HCEC 1CT (cell line): ENCODE data around the gene CSF2.

Source experiments
- DNase-seq: peaks from one replicate; pipeline ENCODE4 v3.0.0-alpha.2; 2017

CSF2 gene

DNA sequence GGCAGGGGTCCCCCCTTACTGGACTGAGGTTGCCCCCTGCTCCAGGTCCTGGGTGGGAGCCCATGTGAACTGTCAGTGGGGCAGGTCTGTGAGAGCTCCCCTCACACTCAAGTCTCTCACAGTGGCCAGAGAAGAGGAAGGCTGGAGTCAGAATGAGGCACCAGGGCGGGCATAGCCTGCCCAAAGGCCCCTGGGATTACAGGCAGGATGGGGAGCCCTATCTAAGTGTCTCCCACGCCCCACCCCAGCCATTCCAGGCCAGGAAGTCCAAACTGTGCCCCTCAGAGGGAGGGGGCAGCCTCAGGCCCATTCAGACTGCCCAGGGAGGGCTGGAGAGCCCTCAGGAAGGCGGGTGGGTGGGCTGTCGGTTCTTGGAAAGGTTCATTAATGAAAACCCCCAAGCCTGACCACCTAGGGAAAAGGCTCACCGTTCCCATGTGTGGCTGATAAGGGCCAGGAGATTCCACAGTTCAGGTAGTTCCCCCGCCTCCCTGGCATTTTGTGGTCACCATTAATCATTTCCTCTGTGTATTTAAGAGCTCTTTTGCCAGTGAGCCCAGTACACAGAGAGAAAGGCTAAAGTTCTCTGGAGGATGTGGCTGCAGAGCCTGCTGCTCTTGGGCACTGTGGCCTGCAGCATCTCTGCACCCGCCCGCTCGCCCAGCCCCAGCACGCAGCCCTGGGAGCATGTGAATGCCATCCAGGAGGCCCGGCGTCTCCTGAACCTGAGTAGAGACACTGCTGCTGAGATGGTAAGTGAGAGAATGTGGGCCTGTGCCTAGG is at the start of gene CSF2:
TSS of gene CSF2 (plus strand) at position 559 of the 783 bp plus-strand sequence. CDS start at position 594, 35 bp downstream.
- peak; percentile 50 for DNase-seq

- no peak for DNase-seq
Measured at GRCh38 chr5:132024117-132024435, 49.5 kb upstream of the CSF2 start.

- DNase-seq: no peak
Measured at GRCh38 chr5:132024789-132025402, 48.7 kb upstream of the CSF2 start.

- DNase-seq: no peak
Measured at GRCh38 chr5:132025403-132025971, 48.1 kb upstream of the CSF2 start.

DNA sequence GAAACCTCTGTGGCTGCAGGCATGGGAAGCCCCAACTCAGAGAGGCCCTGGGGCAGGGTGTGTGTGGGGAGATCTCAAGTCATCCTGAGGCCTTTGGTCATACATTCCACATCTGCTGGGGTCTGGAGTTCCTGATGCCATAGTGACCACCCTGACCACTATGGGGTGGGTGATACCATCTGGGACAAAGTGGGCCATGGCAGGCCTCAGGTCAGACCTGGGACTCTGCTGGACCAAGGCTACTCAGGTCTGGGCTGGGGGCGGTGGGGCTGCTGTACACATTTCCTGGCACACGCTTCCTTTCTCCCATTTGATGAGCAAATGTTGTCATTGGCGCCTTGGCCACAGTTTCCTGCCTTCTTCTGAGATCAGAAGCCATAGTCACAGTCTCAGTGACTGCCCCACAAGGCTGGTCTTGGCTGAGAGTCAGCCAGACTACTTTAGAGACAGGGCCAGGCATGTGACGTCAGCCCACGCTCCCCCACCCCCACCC is 47.0 kb upstream of the CSF2 start:
- no peak for DNase-seq

DNA sequence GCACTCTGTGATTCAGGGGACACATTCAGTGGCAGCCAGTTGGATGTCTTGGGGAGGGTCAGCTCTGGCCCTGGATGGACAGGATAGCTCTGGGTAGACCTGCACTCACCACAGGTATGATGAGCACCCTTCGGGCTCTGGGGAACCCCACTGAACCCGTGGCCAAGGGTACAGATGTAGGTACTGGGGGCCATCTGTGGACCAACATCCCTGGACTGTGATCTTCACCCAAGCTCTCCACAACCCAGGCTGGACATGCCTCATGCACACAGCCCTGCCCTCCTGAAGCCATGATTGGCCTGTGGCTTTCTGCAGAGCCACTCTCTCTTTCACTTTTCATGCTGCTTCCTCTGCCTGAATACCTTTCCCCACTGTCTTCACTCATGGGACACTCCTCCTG is 46.6 kb upstream of the CSF2 start:
- DNase-seq: no peak

GRCh38 chr5:132029609-132030330 is 43.8 kb upstream of the CSF2 start:
- no peak for DNase-seq

- no peak for DNase-seq
Measured at GRCh38 chr5:132030610-132031009, 43.0 kb upstream of the CSF2 start.

DNA sequence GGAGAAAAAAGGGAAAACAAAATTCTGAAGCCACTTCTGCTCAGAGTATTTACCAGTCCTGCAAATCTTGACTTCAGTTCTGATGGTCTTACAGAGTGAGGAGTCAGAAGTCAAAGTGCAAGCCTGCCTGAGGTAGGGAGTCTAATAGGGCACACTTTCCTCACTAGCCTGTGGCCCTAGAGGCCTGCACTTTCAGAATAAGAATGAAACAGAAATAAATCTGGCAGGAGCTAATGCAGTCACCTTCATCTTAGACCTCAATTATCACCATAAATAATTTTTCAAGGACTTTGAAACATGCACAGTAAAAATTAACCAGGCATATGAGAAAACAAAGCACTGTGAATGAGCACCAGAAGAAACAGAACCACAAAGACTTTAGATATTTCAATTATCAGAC is 41.4 kb upstream of the CSF2 start:
- no peak for DNase-seq

DNA sequence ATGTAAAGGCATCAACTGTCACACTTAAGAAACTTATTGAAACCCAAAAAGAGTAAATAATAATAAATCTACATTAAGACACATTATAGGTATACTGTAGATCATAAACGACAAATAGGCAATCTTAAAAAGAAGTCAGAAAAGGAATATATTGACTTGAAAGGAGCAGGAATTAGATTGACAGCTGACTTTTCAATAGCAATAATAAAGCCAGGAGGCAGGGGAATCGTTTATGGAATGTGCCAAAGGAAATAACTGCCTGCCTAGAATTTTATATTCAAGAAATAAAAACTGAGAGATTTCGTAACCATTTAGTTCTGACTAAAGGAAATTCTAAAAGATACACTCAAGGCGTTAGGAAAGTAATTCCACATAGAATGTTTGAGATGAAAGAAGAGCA is 40.5 kb upstream of the CSF2 start:
- DNase-seq: no peak

DNA sequence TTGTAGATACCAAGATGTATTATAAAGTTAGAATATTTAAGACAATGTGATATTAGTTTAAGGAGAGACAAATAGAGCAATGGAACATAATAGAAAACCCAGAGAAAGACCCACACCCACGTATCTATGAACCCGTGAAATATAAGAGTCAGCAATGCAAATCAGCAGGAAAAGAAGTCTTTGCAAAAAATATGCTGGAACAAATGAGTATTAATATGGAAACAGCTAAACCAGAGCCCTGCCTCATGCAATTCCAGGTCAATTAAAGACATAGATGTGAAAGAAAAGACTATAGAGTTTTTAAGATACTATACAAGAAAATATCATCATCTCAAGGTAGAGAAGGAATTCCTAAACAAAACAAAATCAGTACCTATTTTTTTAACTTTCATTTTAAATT is 36.2 kb upstream of the CSF2 start:
- DNase-seq: no peak

DNA sequence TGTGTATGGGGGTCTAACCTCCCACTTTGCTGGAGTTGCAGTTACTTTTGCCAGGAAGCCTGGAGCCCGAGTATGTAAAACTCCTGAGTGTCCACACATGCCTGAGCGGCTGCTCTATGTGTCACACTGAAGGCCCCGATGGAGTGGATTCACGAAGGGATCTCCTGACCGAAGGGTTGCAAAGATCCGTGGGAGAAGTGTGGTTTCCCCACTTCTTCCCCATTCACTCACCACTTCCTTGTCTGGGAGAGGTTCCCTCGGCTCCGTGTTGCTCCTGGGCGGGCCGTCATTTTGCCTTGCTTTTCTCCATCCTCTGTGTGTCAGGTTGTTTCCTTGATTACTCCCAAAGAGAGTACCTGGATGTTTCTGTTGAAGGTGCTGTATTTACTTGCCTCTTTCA is 29.4 kb upstream of the CSF2 start:
- DNase-seq: no peak

DNA sequence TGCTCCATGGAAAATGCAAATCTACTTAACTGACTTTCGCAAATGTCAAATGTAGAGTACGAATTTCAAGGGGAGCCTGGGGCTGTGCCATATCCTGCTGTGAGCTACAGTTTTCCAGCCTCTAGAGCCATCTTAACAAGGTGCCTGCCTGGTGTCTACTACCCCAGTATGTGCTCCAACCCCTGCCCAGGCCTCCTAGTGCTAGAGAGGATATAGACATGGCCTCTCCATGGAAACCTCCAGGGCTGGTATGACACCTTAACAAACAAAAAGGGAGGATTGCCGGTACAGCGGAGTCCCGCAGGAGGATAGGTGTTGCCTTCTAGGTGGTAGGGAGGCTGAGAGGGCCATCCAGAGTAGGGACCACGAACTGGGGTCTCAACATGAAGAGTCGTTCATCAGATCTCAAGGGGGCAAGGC is 26.7 kb upstream of the CSF2 start:
- no peak for DNase-seq

DNA sequence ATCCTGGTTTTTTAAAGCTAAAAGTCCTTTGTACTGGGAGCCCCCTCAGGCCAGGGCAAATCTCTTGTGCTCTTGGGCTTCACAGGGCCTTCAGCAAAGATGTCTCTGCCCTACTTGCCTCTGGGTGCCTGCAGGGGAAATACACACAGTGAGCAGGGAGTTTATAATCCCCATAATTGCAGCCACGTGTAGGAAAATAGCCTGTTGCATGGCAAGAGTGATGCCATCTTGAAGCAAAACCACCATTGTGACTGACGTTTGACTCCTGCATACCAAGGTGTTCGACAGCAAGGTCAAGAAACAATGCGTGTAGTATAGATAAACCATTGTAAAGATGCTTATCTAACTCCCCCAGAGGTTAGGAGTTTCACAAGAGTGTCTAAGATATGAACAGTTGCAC is 24.5 kb upstream of the CSF2 start:
- no peak for DNase-seq

GRCh38 chr5:132049559-132049958 is 24.0 kb upstream of the CSF2 start:
- no peak for DNase-seq

DNA sequence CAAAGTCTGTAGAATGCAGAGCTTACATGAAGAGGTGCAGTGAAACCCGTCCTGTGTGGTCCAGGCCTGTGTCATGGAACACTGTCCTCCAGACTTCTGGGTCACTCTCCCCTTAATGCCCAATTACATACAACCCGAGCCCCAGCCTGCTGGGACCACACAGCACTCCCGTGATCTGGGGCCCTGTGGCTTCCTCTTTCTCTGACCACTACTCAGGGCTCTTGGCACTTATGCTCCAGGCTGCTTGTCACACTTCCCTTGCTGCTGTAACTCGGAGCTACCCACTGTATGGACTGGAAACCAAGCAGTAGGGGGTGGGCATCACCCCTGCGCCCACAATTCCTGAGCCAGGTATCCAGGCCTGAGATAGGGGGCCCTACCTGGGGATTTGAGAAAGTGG is 23.5 kb upstream of the CSF2 start:
- no peak for DNase-seq

DNA sequence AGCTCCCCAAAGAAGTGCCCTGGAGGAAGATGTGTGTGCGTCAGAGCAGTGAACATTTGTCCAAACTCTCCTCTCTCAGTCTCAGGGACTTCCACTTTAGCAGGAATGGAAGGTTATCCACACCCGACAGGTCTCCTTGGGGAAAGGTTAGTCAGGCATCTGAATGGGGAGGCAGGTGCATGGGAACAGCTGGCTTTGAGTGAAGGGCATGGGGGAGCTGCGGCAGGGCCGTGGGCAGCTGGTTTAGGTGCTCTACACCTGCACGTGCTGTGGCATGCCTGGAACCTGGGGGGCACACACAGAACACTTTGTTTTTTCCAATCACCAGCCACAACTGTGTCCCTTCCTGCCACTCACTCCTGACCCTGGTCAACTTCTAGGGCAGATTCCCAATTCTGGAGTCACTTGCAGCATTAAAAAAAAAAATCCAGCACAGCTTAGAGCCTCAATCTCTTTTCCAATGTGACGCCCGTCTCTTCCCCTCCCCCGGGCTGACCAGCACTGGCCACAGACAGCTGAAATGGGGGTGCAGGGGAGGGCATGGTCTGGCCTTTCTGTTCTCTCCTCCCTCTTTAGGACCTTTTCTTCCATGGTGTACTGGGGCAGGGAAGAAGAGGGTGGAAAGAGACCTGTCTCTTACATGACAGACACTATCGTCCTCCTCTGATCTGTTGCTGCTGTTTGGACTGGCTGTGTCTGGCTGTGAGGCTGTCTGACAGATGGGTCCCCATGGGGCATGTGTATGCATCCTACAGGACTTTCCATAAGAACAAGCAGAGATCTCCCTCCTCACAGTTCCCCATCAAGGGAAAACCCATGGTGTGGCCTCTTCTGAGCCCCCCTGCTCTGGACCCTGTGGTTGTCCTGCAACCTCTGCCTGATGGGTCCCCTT is 22.7 kb upstream of the CSF2 start:
- DNase-seq: no peak

DNA sequence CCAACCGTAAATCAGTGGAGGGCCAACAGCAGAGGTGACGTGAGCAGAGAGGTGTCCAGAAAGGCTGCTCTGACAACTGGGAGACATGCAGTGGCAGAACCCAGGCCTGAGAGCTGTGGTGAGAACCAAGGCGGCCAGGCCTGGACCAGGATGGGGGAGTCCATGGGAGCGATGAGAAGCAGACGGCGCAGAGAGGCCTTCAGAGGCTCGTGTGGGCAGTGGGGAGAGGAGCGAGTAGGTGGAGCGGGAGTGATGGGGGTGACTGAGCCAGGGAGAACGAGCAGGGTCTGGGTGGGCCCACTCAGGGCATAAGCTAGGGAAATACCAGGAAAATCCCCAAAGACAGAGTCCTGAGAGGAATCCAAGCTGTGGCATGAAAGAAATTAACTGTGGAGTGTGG is 21.1 kb upstream of the CSF2 start:
- DNase-seq: no peak

DNA sequence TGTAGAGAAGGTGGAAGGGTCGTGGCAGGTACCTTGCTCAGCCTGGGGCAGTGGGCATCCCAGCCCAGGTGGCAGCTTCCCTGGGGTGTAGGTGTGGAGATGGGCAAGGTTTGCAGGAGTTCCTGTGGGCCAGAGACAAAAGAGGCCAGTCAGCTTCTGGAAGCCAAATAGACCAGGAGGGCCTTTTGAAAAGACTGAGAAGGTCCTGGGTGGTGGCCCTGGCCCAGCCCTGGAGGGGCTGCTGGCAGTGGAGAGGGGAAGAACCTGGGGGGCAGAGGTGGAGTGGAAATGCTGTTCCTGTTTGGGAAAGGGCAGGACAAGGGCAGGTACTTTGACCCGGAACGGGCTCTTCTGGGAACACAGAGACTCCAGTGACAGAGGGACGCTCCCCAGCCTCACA is 20.1 kb upstream of the CSF2 start:
- DNase-seq: no peak

- DNase-seq: no peak
Measured at GRCh38 chr5:132054031-132054696, 19.4 kb upstream of the CSF2 start.

DNA sequence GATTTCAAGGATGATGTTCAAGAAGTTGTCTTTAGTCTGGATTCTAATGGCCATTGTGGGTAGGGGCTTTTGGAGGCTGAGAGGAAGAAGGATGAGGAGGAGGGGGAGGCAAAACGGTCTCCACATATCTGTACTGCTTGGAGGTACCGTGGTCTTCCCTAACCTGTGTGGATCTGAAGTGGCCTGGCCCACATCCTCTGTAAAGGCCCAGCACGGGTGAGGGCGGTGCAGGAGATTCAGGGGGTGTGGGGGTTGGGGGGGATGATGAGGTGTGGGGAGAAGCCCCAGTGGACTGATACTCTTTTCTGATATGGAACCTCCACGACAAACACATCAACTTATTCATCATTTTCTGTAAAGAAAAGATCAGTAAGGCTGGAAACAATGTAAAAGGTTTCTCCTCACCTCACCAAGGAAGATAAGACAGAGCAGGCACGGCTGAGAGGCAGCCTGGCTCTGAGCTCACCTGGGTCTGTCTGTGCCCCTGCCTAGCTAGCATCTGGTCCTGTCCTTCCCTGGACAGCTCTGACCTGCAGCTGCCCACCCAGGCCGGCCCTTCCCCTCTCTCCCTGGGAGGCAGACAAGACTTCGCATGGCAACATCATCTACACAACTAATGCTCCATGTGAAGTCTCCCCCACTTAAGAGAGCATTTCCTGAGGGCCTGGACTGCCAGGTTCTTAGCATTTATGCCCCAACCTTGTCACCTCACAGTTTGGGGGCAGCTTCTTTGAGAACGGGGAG is 18.7 kb upstream of the CSF2 start:
- DNase-seq: no peak
